ENCODE results near the gene WDR90.

- TF ChIP-seq CTCF (IDR thresholded peaks at IDR 0.05) (no peak), POLR2A (IDR thresholded peaks at IDR 0.05) (no peak)
Observed at GRCh38 chr16:638034-638543, 11.1 kb upstream of the WDR90 start.
